Measurements from ENCODE around the gene CADM1. TPM values are rescaled to one million over a fixed set of nuclear protein-coding genes. Genes with fewer than 3 reads are reported as not detected.

Gene CADM1
- total and polyA plus RNA-seq, 11 donors: 11.4 to 80.2 (median 40.6) TPM

DNA sequence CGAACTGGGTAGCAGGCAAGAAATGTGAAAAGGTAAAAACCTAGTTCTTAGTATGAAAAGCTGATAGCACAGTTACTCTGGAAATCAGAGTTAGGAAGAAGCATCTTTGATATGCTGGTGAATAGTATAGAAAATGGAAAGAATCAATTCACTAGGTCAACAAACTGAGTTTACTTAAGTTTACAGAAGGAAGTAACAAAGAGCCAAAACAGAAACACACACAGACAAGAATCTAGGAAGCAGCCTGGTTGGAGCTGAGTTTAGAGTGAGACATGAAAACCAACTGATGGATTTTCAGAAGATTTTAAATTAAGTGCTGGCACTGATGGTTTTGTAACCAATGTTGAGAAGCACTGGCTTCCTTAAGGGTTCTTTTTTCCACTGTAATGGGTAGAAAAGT lies 296.3 kb downstream of the CADM1 start:
- Histone ChIP-seq H3K27ac (no peak overlapping the region), H3K27me3 (no peaks in the 10 kb centered on the region), H3K4me3 (no peak overlapping the region), H3K9me3 (no peaks in the 10 kb centered on the region), H3K4me1 (peaks cover 0 to 5% (median 0%) of the 10 kb centered on the region in 12 donors), H3K36me3 (no peaks in the 10 kb centered on the region)
- 86 to 90% (median 89%) methylated on average over 1 of the region's 1 CpG for WGBS, 4 donors
- intact Hi-C loops (cut with DNase I): no loop called here
- ATAC-seq (no peak), DNase-seq (no peak)
- no peak for TF ChIP-seq POLR2A (IDR thresholded peaks at IDR 0.05)
- TF ChIP-seq, protein P1, sequence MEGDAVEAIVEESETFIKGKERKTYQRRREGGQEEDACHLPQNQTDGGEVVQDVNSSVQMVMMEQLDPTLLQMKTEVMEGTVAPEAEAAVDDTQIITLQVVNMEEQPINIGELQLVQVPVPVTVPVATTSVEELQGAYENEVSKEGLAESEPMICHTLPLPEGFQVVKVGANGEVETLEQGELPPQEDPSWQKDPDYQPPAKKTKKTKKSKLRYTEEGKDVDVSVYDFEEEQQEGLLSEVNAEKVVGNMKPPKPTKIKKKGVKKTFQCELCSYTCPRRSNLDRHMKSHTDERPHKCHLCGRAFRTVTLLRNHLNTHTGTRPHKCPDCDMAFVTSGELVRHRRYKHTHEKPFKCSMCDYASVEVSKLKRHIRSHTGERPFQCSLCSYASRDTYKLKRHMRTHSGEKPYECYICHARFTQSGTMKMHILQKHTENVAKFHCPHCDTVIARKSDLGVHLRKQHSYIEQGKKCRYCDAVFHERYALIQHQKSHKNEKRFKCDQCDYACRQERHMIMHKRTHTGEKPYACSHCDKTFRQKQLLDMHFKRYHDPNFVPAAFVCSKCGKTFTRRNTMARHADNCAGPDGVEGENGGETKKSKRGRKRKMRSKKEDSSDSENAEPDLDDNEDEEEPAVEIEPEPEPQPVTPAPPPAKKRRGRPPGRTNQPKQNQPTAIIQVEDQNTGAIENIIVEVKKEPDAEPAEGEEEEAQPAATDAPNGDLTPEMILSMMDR (IDR thresholded peaks at IDR 0.05): no peak

DNA sequence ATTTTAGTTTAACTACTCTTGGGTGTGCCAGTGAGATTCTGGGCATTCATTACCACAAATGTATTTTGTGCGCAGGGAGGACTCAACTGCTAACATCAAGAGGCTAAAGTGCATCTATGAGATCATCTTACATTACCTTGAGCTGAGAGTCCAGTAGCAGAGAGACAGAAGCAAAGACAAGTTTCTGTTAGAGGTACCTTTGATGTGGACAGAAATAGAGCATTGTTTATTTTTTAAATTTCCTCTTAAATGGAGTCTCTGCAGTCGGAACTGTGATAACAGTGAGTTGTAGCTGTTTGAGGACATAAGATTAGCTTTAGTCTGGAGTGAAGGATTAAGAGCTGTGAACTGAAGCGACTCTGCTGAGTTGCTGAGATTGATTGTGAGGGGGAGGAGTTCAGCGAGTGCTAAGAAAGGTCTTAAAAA lies 297.0 kb downstream of the CADM1 start:
- Histone ChIP-seq H3K4me3 (no peak overlapping the region), H3K27me3 (no peaks in the 10 kb centered on the region), H3K4me1 (peaks cover 0 to 5% (median 0%) of the 10 kb centered on the region in 12 donors), H3K36me3 (no peaks in the 10 kb centered on the region), H3K27ac (no peak overlapping the region), H3K9me3 (no peaks in the 10 kb centered on the region)
- no peak for ATAC-seq
- no peak for DNase-seq
- 36 to 49% (median 42%) methylated on average over 4 of the region's 4 CpGs for WGBS, 4 donors
- no peak for TF ChIP-seq POLR2A (IDR thresholded peaks at IDR 0.05)
- TF ChIP-seq, protein P1 (IDR thresholded peaks at IDR 0.05): no peak
- intact Hi-C loops (cut with DNase I): no loop called here

DNA sequence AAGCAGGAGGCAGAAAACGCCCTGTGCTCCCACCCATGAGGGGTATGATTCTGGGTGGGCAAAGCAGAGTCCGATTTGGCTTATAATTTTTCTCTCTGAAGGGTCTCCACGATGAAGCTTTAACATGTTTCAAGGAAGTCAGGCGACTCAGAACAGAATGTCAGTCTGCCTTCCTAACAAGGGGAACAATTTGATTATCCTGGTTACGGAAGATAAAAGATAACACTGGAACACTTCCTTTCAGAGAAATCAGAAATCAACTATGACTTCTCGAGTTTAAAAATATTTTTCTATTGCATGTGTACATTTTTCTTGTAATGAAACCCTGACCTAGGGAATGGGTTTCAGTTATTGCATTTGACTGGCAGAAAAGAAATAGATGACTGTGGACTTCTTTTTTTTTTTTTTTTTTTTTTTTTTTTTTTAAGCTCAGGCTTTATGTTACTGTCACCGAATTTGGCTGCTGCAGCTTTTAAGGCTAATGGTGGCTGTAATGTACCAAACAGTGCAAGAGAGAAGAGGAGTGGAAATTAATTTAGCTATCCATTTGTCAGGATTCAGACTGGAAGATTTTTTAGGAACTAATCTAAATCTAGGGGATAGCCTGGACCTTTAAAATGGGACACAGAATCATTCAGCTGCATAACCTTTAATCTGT lies 297.7 kb downstream of the CADM1 start:
- WGBS, 4 donors: 62 to 68% (median 66%) methylated on average over 7 of the region's 7 CpGs
- TF ChIP-seq POLR2A (IDR thresholded peaks at IDR 0.05): no peak
- TF ChIP-seq, protein P1 (IDR thresholded peaks at IDR 0.05): no peak
- ATAC-seq: no peak
- no peaks in the 10 kb centered on the region for H3K36me3 ChIP-seq
- DNase-seq: no peak
- H3K27ac ChIP-seq: no peak overlapping the region
- H3K4me1 ChIP-seq: peaks cover 0 to 5% (median 0%) of the 10 kb centered on the region in 12 donors
- H3K9me3 ChIP-seq: no peaks in the 10 kb centered on the region
- no peaks in the 10 kb centered on the region for H3K27me3 ChIP-seq
- no peak overlapping the region for H3K4me3 ChIP-seq
- intact Hi-C loops (cut with DNase I): no loop called here

DNA sequence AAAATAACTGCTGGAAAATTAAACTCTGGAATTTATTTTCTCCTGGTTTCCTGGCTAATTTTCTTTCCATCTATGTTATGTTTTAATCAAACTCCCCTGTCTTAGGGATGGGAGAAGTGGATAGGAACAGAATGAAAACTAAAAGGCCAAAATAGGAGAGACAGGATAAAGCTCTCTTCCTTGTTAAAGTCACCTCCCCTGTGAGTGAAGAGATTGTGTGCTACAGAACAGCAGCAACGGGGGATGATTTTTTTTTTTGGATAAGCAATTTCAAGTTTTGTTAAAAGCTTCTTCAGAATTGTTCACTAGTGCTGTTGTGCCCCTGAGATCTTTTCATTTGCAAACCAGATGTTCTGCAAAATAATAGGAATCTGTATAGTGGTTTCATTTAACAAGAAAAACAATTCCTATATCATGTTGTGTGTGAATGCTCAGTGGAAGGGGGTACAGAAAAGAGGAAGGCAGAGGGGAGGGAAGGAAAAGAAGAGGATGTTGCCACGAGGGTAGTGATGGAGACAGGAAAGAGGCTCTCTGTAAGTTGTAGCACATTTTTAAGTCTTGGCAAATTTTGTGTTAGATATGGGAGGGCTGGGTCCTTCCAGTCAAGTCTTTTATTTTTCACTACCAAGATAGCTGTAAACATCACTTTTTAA lies 301.2 kb downstream of the CADM1 start:
- intact Hi-C loops (cut with DNase I): no loop called here
- peaks cover 0 to 12% (median 0%) of the 10 kb centered on the region in 12 donors for H3K4me1 ChIP-seq
- ATAC-seq: no peak

More for the DNA sequence above, 301.2 kb downstream of the CADM1 start:
- no peak for DNase-seq
- TF ChIP-seq POLR2A (IDR thresholded peaks at IDR 0.05): no peak
- TF ChIP-seq, protein P1 (IDR thresholded peaks at IDR 0.05): no peak
- no peaks in the 10 kb centered on the region for H3K27me3 ChIP-seq
- no peak overlapping the region for H3K27ac ChIP-seq
- WGBS, 4 donors: 39 to 50% (median 44%) methylated on average over 2 of the region's 2 CpGs
- no peaks in the 10 kb centered on the region for H3K9me3 ChIP-seq
- no peaks in the 10 kb centered on the region for H3K36me3 ChIP-seq
- H3K4me3 ChIP-seq: no peak overlapping the region

Data from heart left ventricle (tissue), 16 donors.